Amygdala (tissue), 56 donors: ENCODE data around the gene ERBB2.
"Not testable (repeated sequence)": the region's sequence is repeated elsewhere in the genome, so short reads cannot be mapped to it uniquely, and the experiment has no call there.

Source experiments
- DNase-seq, 56 donors: peaks; one replicate each; lab custom pipeline; 2025; lab: John Stamatoyannopoulos, UW

Gene ERBB2

GRCh38 chr17:39701012-39701783, 1.3 kb downstream of the ERBB2 start:
- no peak for DNase-seq

DNA sequence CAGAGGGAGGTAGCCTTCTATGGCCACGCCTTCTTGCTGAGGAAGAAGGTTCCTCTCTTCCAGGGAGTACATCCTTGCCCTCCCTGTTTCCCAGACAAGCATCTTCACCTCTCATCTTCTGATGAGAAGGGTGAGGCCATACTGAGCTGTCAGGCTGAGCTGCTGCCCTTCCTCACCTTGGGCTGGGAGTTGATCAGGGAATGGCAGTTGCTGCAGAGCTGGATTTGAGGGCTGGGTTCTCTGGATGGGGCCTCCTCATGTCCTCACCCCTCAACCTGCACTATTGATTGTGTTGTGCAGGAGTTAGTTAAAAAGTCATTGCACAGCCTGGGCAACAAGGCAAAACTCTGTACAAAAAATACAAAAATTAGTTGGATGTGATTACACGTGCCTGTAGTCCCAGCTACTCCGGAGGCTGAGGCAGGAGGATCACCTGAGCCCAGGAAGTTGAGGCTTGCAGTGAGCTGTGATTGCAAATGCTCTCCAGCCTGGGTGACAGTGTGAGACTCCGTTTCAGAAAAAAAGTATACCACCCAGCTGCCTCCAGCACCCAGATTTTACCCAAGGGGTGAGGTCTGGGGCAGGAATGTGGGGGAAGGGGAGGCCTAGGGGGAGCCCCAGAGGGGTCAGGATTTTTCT, 2.0 kb downstream of the ERBB2 start:
- no peak for DNase-seq

- DNase-seq = no peak
Observed at GRCh38 chr17:39702901-39703893, 3.3 kb downstream of the ERBB2 start.

DNA sequence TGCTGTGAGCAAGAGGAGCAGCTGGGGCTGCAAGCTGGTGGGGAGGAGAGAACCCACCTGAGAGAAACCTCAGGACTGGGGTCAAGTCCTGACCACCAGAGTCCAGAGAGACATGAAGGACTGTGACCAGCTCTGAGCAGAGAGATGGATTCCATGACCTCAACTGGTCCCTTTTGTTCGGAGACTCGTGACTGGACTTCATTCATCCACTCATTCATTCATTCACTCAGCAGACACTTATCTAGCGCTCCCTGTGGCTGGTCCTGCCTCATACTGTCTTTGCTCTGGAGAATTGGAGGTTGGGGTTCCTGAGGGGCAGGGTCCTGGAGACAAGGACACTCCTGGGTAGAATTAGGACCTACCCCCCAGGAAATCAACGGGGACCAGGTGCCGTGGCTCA, 4.0 kb downstream of the ERBB2 start:
- no peak for DNase-seq

DNA sequence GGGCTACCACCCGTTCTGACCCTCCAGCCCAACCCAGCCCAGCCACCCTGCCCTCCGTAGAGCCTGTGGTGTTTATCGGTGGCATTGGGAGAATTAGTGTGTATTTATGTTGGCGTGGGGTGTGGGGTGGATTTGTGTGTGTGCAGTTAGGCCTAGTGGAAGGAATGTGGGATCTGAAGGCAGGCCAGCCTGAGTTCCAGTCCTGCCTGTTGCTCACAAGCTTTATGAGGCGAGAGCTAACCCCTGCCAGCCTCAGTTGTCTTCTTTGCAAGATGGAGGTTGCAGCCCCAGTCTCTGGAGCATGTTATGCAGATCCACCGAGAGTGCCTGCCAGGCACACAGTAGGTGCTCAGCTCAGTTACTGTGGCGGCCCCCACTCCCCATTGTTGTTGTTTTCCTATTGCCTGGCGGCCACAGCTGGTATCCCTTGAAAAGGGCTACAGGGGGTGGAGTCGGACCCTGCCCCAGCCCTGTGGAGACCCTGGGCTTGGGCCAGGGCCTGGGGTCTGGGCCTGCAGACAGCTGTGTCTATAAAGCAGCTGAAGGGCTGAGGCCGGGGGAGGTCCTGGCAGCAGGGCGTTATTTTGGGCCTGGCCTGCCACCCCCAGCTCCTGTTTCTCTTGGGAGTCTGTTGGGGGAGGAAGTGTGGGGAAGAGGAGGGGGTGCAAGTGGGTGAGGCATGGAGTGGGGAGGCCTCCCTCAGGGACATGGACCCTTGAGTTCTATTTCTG, 5.1 kb downstream of the ERBB2 start:
- DNase-seq = no peak

- peak in 6 of 56 donors; percentile 13 to 39 (median 20) for DNase-seq
Observed at GRCh38 chr17:39705786-39706348, 6.0 kb downstream of the ERBB2 start.

DNA sequence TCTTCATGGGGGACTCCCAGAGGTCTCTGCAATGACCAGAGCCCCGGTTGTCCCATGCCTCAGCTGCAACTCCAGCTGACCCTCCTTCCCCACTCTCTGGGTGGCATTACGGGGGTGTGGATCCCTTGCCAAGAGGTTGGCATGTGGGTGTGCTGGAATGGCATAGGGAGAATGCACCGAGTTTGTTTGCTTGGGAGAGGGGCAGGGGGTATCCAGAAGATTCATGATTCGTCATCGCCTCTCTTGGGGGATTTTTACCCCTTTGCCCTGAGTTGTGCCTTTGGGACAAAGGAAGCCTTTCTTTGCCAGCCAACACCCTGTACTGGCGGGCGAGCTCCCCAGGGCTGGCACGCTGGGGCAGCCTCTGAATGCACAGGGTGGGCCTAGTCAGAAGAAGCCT, 6.5 kb downstream of the ERBB2 start:
- no peak for DNase-seq

DNA sequence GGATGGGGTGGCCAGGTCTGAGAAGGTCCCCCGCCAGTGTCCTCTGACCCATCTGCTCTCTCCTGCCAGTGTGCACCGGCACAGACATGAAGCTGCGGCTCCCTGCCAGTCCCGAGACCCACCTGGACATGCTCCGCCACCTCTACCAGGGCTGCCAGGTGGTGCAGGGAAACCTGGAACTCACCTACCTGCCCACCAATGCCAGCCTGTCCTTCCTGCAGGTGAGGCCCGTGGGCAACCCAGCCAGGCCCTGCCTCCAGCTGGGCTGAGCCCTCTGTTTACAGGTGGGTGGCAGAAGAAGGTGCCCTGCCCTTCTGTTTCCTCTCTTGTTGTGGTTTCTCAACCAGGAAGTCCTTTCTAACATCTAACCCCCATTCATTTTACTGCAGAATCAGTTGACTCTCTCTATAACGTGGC, 7.1 kb downstream of the ERBB2 start:
- no peak for DNase-seq

- no peak for DNase-seq
Observed at GRCh38 chr17:39709319-39709997, 9.6 kb downstream of the ERBB2 start.

DNA sequence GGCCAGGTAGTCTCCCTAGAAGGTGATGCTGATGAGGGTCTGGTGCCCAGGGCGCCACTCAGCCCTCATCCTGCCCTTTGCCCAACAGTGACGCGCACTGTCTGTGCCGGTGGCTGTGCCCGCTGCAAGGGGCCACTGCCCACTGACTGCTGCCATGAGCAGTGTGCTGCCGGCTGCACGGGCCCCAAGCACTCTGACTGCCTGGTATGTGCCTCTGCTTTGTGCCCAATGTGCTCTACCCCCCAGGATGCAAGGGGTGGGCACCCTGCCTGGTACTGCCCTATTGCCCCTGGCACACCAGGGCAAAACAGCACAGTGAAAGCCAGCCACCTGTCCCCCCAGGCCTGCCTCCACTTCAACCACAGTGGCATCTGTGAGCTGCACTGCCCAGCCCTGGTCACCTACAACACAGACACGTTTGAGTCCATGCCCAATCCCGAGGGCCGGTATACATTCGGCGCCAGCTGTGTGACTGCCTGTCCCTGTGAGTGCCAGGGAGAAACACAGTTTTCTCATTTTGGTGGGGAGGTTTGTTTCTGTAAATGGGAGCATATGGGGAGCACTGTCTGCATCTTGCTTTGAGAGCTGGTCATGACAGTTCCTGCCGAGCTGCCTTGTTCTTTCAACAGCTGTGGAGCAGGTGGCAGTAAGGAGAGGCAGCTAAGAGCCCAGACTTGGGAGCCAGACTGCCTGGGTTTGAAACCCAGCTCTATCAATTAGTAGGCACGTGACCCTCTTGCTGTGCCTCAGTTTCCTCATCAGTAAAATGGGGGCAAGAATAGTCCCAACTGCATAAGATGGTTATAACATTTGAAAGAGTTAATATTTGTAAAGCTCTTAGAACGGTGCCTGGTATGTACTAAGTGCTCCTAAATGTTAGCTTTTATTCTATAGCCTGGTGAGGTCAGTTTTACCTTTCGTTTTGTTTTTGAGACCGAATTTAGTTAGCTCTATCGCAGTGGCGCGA, 10.4 kb downstream of the ERBB2 start:
- no peak for DNase-seq

DNA sequence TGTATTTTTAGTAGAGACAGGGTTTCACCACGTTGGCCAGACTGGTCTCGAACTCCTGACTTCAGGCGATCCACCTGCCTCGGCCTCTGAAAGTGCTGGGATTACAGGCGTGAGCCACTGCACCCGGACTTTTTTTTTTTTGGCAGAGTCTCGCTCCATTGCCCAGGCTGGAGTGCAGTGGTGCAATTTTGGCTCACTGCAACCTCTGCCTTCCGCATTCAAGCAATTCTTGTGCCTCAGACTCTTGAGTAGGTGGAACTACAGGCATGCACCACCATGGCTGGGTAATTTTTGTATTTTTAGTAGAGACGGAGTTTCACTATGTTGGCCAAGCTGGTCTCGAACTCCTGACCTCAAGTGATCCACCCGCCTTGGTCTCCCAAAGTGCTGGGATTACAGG, 11.2 kb downstream of the ERBB2 start:
- DNase-seq = not testable (repeated sequence)

GRCh38 chr17:39711851-39712250, 12.0 kb downstream of the ERBB2 start:
- no peak for DNase-seq

DNA sequence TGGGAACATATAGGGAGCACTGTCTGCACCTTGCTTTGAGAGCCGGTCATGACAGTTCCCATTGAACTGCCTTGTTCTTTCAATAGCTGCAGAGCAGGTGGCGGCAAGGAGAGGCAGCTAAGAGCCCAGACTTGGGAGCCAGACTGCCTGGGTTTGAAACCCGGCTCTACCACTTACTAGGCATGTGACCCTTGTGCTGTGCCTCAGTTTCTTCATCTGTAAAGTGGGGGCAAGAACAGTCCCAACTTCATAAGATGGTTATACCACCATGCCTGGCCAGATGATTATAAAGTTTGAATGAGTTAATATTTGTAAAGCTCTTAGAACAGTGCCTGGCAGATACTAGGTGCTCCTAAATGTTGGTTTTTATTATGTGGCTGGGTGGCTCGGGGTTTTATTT, 14.4 kb downstream of the ERBB2 start:
- DNase-seq = no peak

GRCh38 chr17:39715375-39716072, 15.7 kb downstream of the ERBB2 start:
- no peak for DNase-seq

GRCh38 chr17:39716073-39716818, 16.4 kb downstream of the ERBB2 start:
- DNase-seq = no peak

- no peak for DNase-seq
Observed at GRCh38 chr17:39716879-39717536, 17.1 kb downstream of the ERBB2 start.
